Measurements from ENCODE around the gene ANTXR1.

ANTXR1 gene

DNA sequence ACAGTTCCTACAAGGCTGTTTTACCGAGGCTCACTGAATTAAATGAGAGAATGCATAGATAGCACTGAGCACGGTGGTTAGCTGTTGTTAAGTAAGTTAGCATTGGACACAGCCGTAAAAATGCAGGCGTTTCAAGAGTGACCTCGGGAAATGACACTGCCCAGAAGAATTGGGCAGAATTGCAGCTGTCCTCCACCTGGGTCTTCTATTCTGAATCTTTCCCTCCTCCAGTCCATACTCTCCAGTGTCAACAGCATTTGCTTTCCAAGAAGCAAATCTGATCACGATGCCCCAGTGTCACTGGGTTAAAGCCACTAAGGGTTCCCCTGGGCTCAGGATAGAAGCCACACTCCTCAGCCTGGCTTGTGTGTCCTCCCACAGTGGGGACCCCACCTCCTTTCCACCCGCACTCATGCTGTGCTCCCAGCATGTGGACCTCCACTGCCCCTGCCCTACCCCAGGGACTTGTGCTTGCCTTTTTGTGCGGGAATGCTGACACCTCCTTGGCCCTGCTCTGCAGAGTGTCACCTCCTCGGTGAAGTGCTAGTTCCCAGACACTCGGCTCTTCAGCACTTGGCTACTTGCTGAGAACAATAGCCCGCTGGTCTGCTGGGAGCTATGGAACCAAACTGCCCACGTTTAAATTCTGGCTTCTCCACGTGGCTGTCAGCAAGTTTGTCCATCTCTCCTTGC is 135.0 kb downstream of the ANTXR1 start:
- Histone ChIP-seq H3K9me2 (replicated peaks; ENCODE audit: low read depth, low read length) (no peaks in the 10 kb centered on the region), H3K4me1 (ENCODE audit: insufficient read depth, low read length, poor library complexity, severe bottlenecking) (no peaks in the 10 kb centered on the region), H3K27me3 (ENCODE audit: insufficient read depth, low read length, poor library complexity, severe bottlenecking) (no peaks in the 10 kb centered on the region), H3K9ac (ENCODE audit: low read depth, low read length, poor library complexity, severe bottlenecking) (no peak overlapping the region), H3K4me3 (ENCODE audit: low read length, poor library complexity, severe bottlenecking) (no peak overlapping the region), H3K36me3 (ENCODE audit: insufficient read depth, low read length) (no peaks in the 10 kb centered on the region), H4K20me1 (ENCODE audit: insufficient read depth, low read length, poor library complexity, severe bottlenecking) (no peaks in the 10 kb centered on the region), H3F3A (ENCODE audit: low read depth) (no peaks in the 10 kb centered on the region), H3K9me3 (ENCODE audit: insufficient read depth, low read depth, low read length) (no peaks in the 10 kb centered on the region), H2AFZ (ENCODE audit: low read length) (no peak overlapping the region), H3K4me2 (ENCODE audit: low read depth, low read length, poor library complexity, severe bottlenecking) (no peak overlapping the region), H3K79me2 (ENCODE audit: insufficient read depth, low read length) (no peaks in the 10 kb centered on the region)
- no peak for TF ChIP-seq EZH2phosphoT487 (IDR thresholded peaks at IDR 0.05; ENCODE audit: borderline replicate concordance)
- TF ChIP-seq, protein P1, sequence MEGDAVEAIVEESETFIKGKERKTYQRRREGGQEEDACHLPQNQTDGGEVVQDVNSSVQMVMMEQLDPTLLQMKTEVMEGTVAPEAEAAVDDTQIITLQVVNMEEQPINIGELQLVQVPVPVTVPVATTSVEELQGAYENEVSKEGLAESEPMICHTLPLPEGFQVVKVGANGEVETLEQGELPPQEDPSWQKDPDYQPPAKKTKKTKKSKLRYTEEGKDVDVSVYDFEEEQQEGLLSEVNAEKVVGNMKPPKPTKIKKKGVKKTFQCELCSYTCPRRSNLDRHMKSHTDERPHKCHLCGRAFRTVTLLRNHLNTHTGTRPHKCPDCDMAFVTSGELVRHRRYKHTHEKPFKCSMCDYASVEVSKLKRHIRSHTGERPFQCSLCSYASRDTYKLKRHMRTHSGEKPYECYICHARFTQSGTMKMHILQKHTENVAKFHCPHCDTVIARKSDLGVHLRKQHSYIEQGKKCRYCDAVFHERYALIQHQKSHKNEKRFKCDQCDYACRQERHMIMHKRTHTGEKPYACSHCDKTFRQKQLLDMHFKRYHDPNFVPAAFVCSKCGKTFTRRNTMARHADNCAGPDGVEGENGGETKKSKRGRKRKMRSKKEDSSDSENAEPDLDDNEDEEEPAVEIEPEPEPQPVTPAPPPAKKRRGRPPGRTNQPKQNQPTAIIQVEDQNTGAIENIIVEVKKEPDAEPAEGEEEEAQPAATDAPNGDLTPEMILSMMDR (conservative IDR thresholded peaks at IDR 0.05; ENCODE audit: low read length), result no peak

DNA sequence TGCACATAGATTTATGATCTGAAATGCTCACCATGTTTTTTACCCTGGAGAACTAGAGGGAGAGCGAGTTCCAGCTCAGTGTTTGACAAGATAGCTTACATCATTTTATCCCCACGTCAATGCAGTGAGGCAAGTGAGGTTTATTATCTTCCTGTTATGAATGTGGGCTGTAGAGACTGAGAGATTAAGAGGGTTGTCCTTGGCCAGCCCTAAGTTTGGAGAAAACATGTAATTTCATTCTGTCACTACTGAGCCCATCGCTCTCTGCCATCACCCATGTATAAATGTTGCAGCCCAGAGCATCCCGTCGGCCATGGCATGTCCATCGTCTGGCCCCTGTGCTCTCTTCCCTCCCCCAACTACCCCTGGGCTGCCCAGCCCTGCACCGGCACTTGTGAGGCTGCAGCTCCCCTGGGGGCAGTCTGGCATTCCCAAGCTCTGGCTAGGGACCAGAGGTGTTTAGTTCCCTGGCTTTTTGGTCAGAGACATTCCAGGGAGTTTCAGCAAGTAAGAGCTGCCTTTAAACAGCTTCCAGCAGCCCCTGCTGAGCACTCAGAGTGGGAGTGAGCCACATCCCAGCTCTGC is 136.7 kb downstream of the ANTXR1 start:
- H3K79me2 ChIP-seq (ENCODE audit: insufficient read depth, low read length), result no peaks in the 10 kb centered on the region
- H3K27me3 ChIP-seq (ENCODE audit: insufficient read depth, low read length, poor library complexity, severe bottlenecking), result no peaks in the 10 kb centered on the region
- H3K4me3 ChIP-seq (ENCODE audit: low read length, poor library complexity, severe bottlenecking), result no peak overlapping the region
- H3K9ac ChIP-seq (ENCODE audit: low read depth, low read length, poor library complexity, severe bottlenecking), result no peak overlapping the region
- H3F3A ChIP-seq (ENCODE audit: low read depth), result no peaks in the 10 kb centered on the region
- no peak overlapping the region for H2AFZ ChIP-seq (ENCODE audit: low read length)
- TF ChIP-seq, protein P1 (conservative IDR thresholded peaks at IDR 0.05; ENCODE audit: low read length), result no peak
- no peak for TF ChIP-seq EZH2phosphoT487 (IDR thresholded peaks at IDR 0.05; ENCODE audit: borderline replicate concordance)
- no peaks in the 10 kb centered on the region for H3K4me1 ChIP-seq (ENCODE audit: insufficient read depth, low read length, poor library complexity, severe bottlenecking)
- no peaks in the 10 kb centered on the region for H3K9me2 ChIP-seq (replicated peaks; ENCODE audit: low read depth, low read length)
- H4K20me1 ChIP-seq (ENCODE audit: insufficient read depth, low read length, poor library complexity, severe bottlenecking), result no peaks in the 10 kb centered on the region
- no peaks in the 10 kb centered on the region for H3K36me3 ChIP-seq (ENCODE audit: insufficient read depth, low read length)
- H3K4me2 ChIP-seq (ENCODE audit: low read depth, low read length, poor library complexity, severe bottlenecking), result no peak overlapping the region
- no peaks in the 10 kb centered on the region for H3K9me3 ChIP-seq (ENCODE audit: insufficient read depth, low read depth, low read length)

DNA sequence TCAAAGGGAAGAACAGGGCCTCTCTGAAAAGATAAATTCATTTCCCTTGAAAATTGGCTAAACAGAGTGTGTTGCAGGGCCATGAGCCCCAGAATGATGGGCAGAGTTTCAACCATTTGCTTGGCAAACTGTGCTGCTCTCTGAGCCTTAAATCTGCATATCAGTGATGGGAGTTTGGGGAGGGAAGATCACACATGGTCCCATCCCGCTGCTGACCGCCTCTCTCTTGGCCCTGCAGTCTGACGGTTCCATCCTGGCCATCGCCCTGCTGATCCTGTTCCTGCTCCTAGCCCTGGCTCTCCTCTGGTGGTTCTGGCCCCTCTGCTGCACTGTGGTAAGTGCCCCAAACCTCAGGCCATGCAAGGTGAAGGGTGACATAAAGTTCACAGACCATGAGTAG is 139.0 kb downstream of the ANTXR1 start:
- no peak for TF ChIP-seq EZH2phosphoT487 (IDR thresholded peaks at IDR 0.05; ENCODE audit: borderline replicate concordance)
- TF ChIP-seq, protein P1 (conservative IDR thresholded peaks at IDR 0.05; ENCODE audit: low read length), result no peak
- H3K4me1 ChIP-seq (ENCODE audit: insufficient read depth, low read length, poor library complexity, severe bottlenecking), result no peaks in the 10 kb centered on the region
- no peaks in the 10 kb centered on the region for H4K20me1 ChIP-seq (ENCODE audit: insufficient read depth, low read length, poor library complexity, severe bottlenecking)
- no peaks in the 10 kb centered on the region for H3K27me3 ChIP-seq (ENCODE audit: insufficient read depth, low read length, poor library complexity, severe bottlenecking)
- no peak overlapping the region for H2AFZ ChIP-seq (ENCODE audit: low read length)
- no peaks in the 10 kb centered on the region for H3K9me3 ChIP-seq (ENCODE audit: insufficient read depth, low read depth, low read length)
- H3K36me3 ChIP-seq (ENCODE audit: insufficient read depth, low read length), result no peaks in the 10 kb centered on the region
- H3K9me2 ChIP-seq (replicated peaks; ENCODE audit: low read depth, low read length), result no peaks in the 10 kb centered on the region
- H3K4me2 ChIP-seq (ENCODE audit: low read depth, low read length, poor library complexity, severe bottlenecking), result no peak overlapping the region
- H3K9ac ChIP-seq (ENCODE audit: low read depth, low read length, poor library complexity, severe bottlenecking), result no peak overlapping the region
- H3K79me2 ChIP-seq (ENCODE audit: insufficient read depth, low read length), result no peaks in the 10 kb centered on the region
- no peak overlapping the region for H3K4me3 ChIP-seq (ENCODE audit: low read length, poor library complexity, severe bottlenecking)
- H3F3A ChIP-seq (ENCODE audit: low read depth), result no peaks in the 10 kb centered on the region
